Smooth muscle cell (in vitro differentiated cells): ENCODE results near the gene NPFFR2. TPM values are rescaled to one million over a fixed set of nuclear protein-coding genes. Genes with fewer than 3 reads are reported as not detected.

Experiments used
- DNase-seq: peaks from one replicate; lab custom pipeline; 2025; ENCODE audit not compliant: unreplicated experiment; lab: John Stamatoyannopoulos, UW
- H2AFZ ChIP-seq: fragments of 200-600 bp; sonication (generic); 2 replicates; pipeline ENCODE4 v1.6.0; 2016; ENCODE audit warnings: antibody characterized with exemption, low read depth, mild to moderate bottlenecking
- H3F3A ChIP-seq: fragments of 200-600 bp; sonication (generic); 2 replicates; pipeline ENCODE4 v1.6.0; 2017; ENCODE audit warnings: antibody characterized with exemption, low read depth
- H3K27ac ChIP-seq: fragments of 200-600 bp; sonication (generic); 2 replicates; pipeline ENCODE4 v1.5.1; 2016; ENCODE audit warnings: low read depth, mild to moderate bottlenecking
- H3K27me3 ChIP-seq: fragments of 200-600 bp; sonication (generic); 2 replicates; pipeline ENCODE4 v1.6.1; 2016; ENCODE audit warnings: low read depth, mild to moderate bottlenecking
- H3K36me3 ChIP-seq: fragments of 200-600 bp; sonication (generic); 2 replicates; pipeline ENCODE4 v1.5.1; 2016; ENCODE audit warnings: low read depth
- H3K4me1 ChIP-seq: fragments of 200-600 bp; sonication (generic); 2 replicates; pipeline ENCODE4 v1.5.1; 2016; ENCODE audit warnings: low read depth
- H3K4me2 ChIP-seq: fragments of 200-600 bp; sonication (generic); 2 replicates; pipeline ENCODE4 v1.6.0; 2016; ENCODE audit warnings: mild to moderate bottlenecking
- H3K4me3 ChIP-seq: fragments of 200-600 bp; sonication (generic); 2 replicates; pipeline ENCODE4 v1.5.1; 2016; ENCODE audit warnings: mild to moderate bottlenecking
- H3K79me2 ChIP-seq: fragments of 200-600 bp; sonication (generic); 2 replicates; pipeline ENCODE4 v1.6.0; 2016; ENCODE audit warnings: low read depth, mild to moderate bottlenecking
- H3K9ac ChIP-seq: fragments of 200-600 bp; sonication (generic); 2 replicates; pipeline ENCODE4 v1.6.0; 2016; ENCODE audit warnings: low read depth
- H3K9me3 ChIP-seq: fragments of 200-600 bp; sonication (generic); replicated peaks from 2 replicates; pipeline ENCODE4 v1.5.1; 2016; ENCODE audit warnings: low read depth
- H4K20me1 ChIP-seq: fragments of 200-600 bp; sonication (generic); 2 replicates; pipeline ENCODE4 v1.6.0; 2016; ENCODE audit warnings: low read depth
- CTCF ChIP-seq: fragments of 200-600 bp; sonication (generic); IDR thresholded peaks from 2 replicates; pipeline ENCODE4 v1.5.1; 2017; ENCODE audit warnings: borderline replicate concordance, mild to moderate bottlenecking, antibody characterized with exemption; ENCODE audit not compliant: insufficient read depth, poor library complexity, severe bottlenecking
- WGBS: methylation state at CpG from one replicate; pipeline ENCODE4 v1.1.7; 2016; ENCODE audit warnings: low lambda C conversion rate; 5-methylcytosine and 5-hydroxymethylcytosine counted together
- polyA plus RNA-seq: library from polyadenylated mRNA; unstranded; fragments of >200 nt; fragmentation: Nextera tagmentation; extraction: Ambion mirVana; gene quantifications from 2 replicates; pipeline ENCODE4 v1.2.1, GENCODE V29; 2016
- total RNA-seq: library from RNA; depleted of rRNA; stranded (reverse); fragments of >200 nt; gene quantifications from 2 replicates; pipeline ENCODE4 v1.2.3, GENCODE V29; 2014

NPFFR2 gene
- total and polyA plus RNA-seq, 2 experiments from 2014 or later = 0.34 TPM; not detected in 1

GRCh38 chr4:71995297-71995696 lies 36.5 kb upstream of the NPFFR2 start:
- Histone ChIP-seq H3K79me2 (no peaks in the 10 kb centered on the region), H2AFZ (no peak overlapping the region), H3K9me3 (no peaks in the 10 kb centered on the region), H3K4me3 (no peak overlapping the region), H4K20me1 (no peaks in the 10 kb centered on the region), H3K4me1 (no peaks in the 10 kb centered on the region), H3K9ac (no peak overlapping the region), H3K36me3 (no peaks in the 10 kb centered on the region), H3K4me2 (no peak overlapping the region), H3K27me3 (no peaks in the 10 kb centered on the region), H3F3A (no peaks in the 10 kb centered on the region), H3K27ac (no peak overlapping the region)
- 90% methylated on average over 1 of the region's 1 CpG for WGBS
- no peak for DNase-seq
- TF ChIP-seq CTCF = no peak

- no peaks in the 10 kb centered on the region for H3K4me1 ChIP-seq
- WGBS = 45% methylated on average over 2 of the region's 2 CpGs
- no peaks in the 10 kb centered on the region for H3K27me3 ChIP-seq
- peak overlapping the region; percentile 47 for H3K27ac ChIP-seq
- no peak for DNase-seq
- no peak overlapping the region for H3K9ac ChIP-seq
- H3K79me2 ChIP-seq = no peaks in the 10 kb centered on the region
- no peaks in the 10 kb centered on the region for H3K36me3 ChIP-seq
- no peak overlapping the region for H2AFZ ChIP-seq
- TF ChIP-seq CTCF = no peak
- no peak overlapping the region for H3K4me3 ChIP-seq
- no peaks in the 10 kb centered on the region for H3F3A ChIP-seq
- no peaks in the 10 kb centered on the region for H3K9me3 ChIP-seq
- H3K4me2 ChIP-seq = peak overlapping the region; percentile 12
- no peaks in the 10 kb centered on the region for H4K20me1 ChIP-seq
Measured at GRCh38 chr4:72006586-72006985, 25.2 kb upstream of the NPFFR2 start.

GRCh38 chr4:72011906-72012305 lies 19.9 kb upstream of the NPFFR2 start:
- H3K4me1 ChIP-seq = no peaks in the 10 kb centered on the region
- no peak overlapping the region for H3K27ac ChIP-seq
- H3K27me3 ChIP-seq = no peaks in the 10 kb centered on the region
- no peak overlapping the region for H3K9ac ChIP-seq
- no peaks in the 10 kb centered on the region for H3K36me3 ChIP-seq
- no peak overlapping the region for H3K4me2 ChIP-seq
- no peaks in the 10 kb centered on the region for H3F3A ChIP-seq
- H3K79me2 ChIP-seq = no peaks in the 10 kb centered on the region
- no peak overlapping the region for H2AFZ ChIP-seq
- H4K20me1 ChIP-seq = no peaks in the 10 kb centered on the region
- no peak for DNase-seq
- no peak overlapping the region for H3K4me3 ChIP-seq
- TF ChIP-seq CTCF = no peak
- H3K9me3 ChIP-seq = no peaks in the 10 kb centered on the region

- Histone ChIP-seq H3F3A (no peaks in the 10 kb centered on the region), H3K9me3 (no peaks in the 10 kb centered on the region), H2AFZ (no peak overlapping the region), H3K27ac (no peak overlapping the region), H3K36me3 (no peaks in the 10 kb centered on the region), H4K20me1 (no peaks in the 10 kb centered on the region), H3K27me3 (no peaks in the 10 kb centered on the region), H3K9ac (no peak overlapping the region), H3K4me3 (no peak overlapping the region), H3K4me1 (no peaks in the 10 kb centered on the region), H3K79me2 (no peaks in the 10 kb centered on the region), H3K4me2 (no peak overlapping the region)
- TF ChIP-seq CTCF = no peak
- DNase-seq = no peak
- WGBS = 88% methylated on average over 3 of the region's 3 CpGs
Measured at GRCh38 chr4:72016011-72016410, 15.8 kb upstream of the NPFFR2 start.
